MM.1S (cell line): ENCODE data around the gene TULP1.

Experiments
- DNase-seq: peaks from one replicate; pipeline ENCODE4 v3.0.0-alpha.2; 2015
- H2AFZ ChIP-seq: fragments of 300-600 bp; sonication (generic); 2 replicates; pipeline ENCODE4 v1.6.0; 2016; ENCODE audit warnings: antibody characterized with exemption, low read length
- H3F3A ChIP-seq: fragments of 300-600 bp; sonication (generic); 2 replicates; pipeline ENCODE4 v1.6.1; 2016; ENCODE audit warnings: mild to moderate bottlenecking, antibody characterized with exemption, low read length, moderate library complexity, mixed read lengths; ENCODE audit not compliant: insufficient read depth
- H3K27ac ChIP-seq: fragments of 300-600 bp; sonication (generic); 2 replicates; pipeline ENCODE4 v1.5.1; 2016; ENCODE audit warnings: mild to moderate bottlenecking, low read length
- H3K27me3 ChIP-seq: fragments of 300-600 bp; sonication (generic); replicated peaks from 2 replicates; pipeline ENCODE4 v1.6.0; 2016; ENCODE audit warnings: low read length; ENCODE audit not compliant: insufficient read depth
- H3K36me3 ChIP-seq: fragments of 300-600 bp; sonication (generic); replicated peaks from 2 replicates; pipeline ENCODE4 v1.6.1; 2016; ENCODE audit warnings: mild to moderate bottlenecking, low read length, mixed read lengths; ENCODE audit not compliant: insufficient read depth
- H3K4me1 ChIP-seq: fragments of 300-600 bp; sonication (generic); 2 replicates; pipeline ENCODE4 v1.6.1; 2016; ENCODE audit warnings: low read length, mixed read lengths
- H3K4me2 ChIP-seq: fragments of 300-600 bp; sonication (generic); 2 replicates; pipeline ENCODE4 v1.6.0; 2016; ENCODE audit warnings: low read depth, low read length
- H3K4me3 ChIP-seq: fragments of 300-600 bp; sonication (generic); 2 replicates; pipeline ENCODE4 v1.5.1; 2016; ENCODE audit warnings: low read length, mixed read lengths
- H3K79me2 ChIP-seq: fragments of 300-600 bp; sonication (generic); 2 replicates; pipeline ENCODE4 v1.6.1; 2016; ENCODE audit warnings: mixed run types, low read length, mixed read lengths
- H3K9ac ChIP-seq: fragments of 300-600 bp; sonication (generic); 2 replicates; pipeline ENCODE4 v1.6.1; 2016; ENCODE audit warnings: low read length, mixed read lengths
- H3K9me2 ChIP-seq: fragments of 300-600 bp; sonication (generic); replicated peaks from 2 replicates; pipeline ENCODE4 v1.6.1; 2016; ENCODE audit warnings: mild to moderate bottlenecking, low read length, mixed read lengths; ENCODE audit not compliant: insufficient read depth
- H3K9me3 ChIP-seq: fragments of 300-600 bp; sonication (generic); replicated peaks from 2 replicates; pipeline ENCODE4 v1.6.1; 2016; ENCODE audit warnings: mild to moderate bottlenecking, low read length, mixed read lengths; ENCODE audit not compliant: insufficient read depth
- H4K20me1 ChIP-seq: fragments of 300-600 bp; sonication (generic); 2 replicates; pipeline ENCODE4 v1.6.1; 2016; ENCODE audit warnings: mild to moderate bottlenecking, low read length, moderate library complexity, mixed read lengths; ENCODE audit not compliant: insufficient read depth
- CTCF ChIP-seq: fragments of 300-600 bp; sonication (generic); IDR thresholded peaks from 2 replicates; pipeline ENCODE4 v1.5.1; 2016; ENCODE audit warnings: antibody characterized with exemption, low read length, mixed read lengths
- EZH2 ChIP-seq: fragments of 300-600 bp; sonication (generic); optimal IDR thresholded peaks from 2 replicates; pipeline ENCODE3; 2017; ENCODE audit warnings: low read depth, mild to moderate bottlenecking, antibody characterized with exemption, low read length, mixed read lengths
- EZH2phosphoT487 ChIP-seq: fragments of 300-600 bp; sonication (generic); IDR thresholded peaks from 2 replicates; pipeline ENCODE4 v1.6.1; 2018; ENCODE audit warnings: antibody characterized with exemption, low read length

TULP1 gene

GRCh38 chr6:35492974-35493284, 19.8 kb downstream of the TULP1 start:
- H4K20me1 ChIP-seq, result no peaks in the 10 kb centered on the region
- no peaks in the 10 kb centered on the region for H3K9me2 ChIP-seq
- DNase-seq, result no peak
- H3K27me3 ChIP-seq, result peaks cover 11% of the 10 kb centered on the region
- H3K36me3 ChIP-seq, result no peaks in the 10 kb centered on the region
- H3K27ac ChIP-seq, result no peak overlapping the region
- TF ChIP-seq CTCF, result no peak
- TF ChIP-seq EZH2, result no peak
- TF ChIP-seq EZH2phosphoT487, result no peak
- H3K9me3 ChIP-seq, result no peaks in the 10 kb centered on the region
- H3K4me1 ChIP-seq, result no peaks in the 10 kb centered on the region
- no peak overlapping the region for H3K9ac ChIP-seq
- H3F3A ChIP-seq, result no peaks in the 10 kb centered on the region
- no peak overlapping the region for H3K4me2 ChIP-seq
- no peak overlapping the region for H2AFZ ChIP-seq
- no peaks in the 10 kb centered on the region for H3K79me2 ChIP-seq
- H3K4me3 ChIP-seq, result no peak overlapping the region

GRCh38 chr6:35492258-35492973, 20.3 kb downstream of the TULP1 start:
- Histone ChIP-seq H3K9ac (no peak overlapping the region), H3K79me2 (no peaks in the 10 kb centered on the region), H3K4me3 (no peak overlapping the region), H3K4me1 (no peaks in the 10 kb centered on the region), H3K9me2 (no peaks in the 10 kb centered on the region), H2AFZ (no peak overlapping the region), H3F3A (no peaks in the 10 kb centered on the region), H3K27me3 (peaks cover 7% of the 10 kb centered on the region), H3K36me3 (no peaks in the 10 kb centered on the region), H4K20me1 (no peaks in the 10 kb centered on the region), H3K9me3 (no peaks in the 10 kb centered on the region), H3K27ac (no peak overlapping the region), H3K4me2 (no peak overlapping the region)
- DNase-seq, result no peak
- TF ChIP-seq CTCF (no peak), EZH2phosphoT487 (no peak), EZH2 (no peak)

- no peak overlapping the region for H3K4me3 ChIP-seq
- no peaks in the 10 kb centered on the region for H4K20me1 ChIP-seq
- no peak overlapping the region for H3K27ac ChIP-seq
- H3K27me3 ChIP-seq, result peaks cover 6% of the 10 kb centered on the region
- no peaks in the 10 kb centered on the region for H3K79me2 ChIP-seq
- H3F3A ChIP-seq, result no peaks in the 10 kb centered on the region
- no peak for DNase-seq
- no peaks in the 10 kb centered on the region for H3K36me3 ChIP-seq
- no peak overlapping the region for H3K4me2 ChIP-seq
- no peak overlapping the region for H3K9ac ChIP-seq
- H3K9me3 ChIP-seq, result no peaks in the 10 kb centered on the region
- no peaks in the 10 kb centered on the region for H3K9me2 ChIP-seq
- no peak for TF ChIP-seq EZH2phosphoT487
- TF ChIP-seq EZH2, result no peak
- no peak for TF ChIP-seq CTCF
- no peaks in the 10 kb centered on the region for H3K4me1 ChIP-seq
- no peak overlapping the region for H2AFZ ChIP-seq
These were observed 21.0 kb downstream of the TULP1 start for GRCh38 chr6:35491558-35492257.
